Testis (tissue), 3 donors: ENCODE results near the gene HOXB3. TPM values are rescaled to one million over a fixed set of nuclear protein-coding genes. Genes with fewer than 3 reads are reported as not detected.

ENCODE experiments used
- DNase-seq: peaks from one replicate; pipeline ENCODE4 v3.0.0-alpha.2; 2019
- H3K27ac ChIP-seq, 2 donors: fragments of 200-600 bp; sonication (generic); one replicate each; pipeline ENCODE4 v1.5.1; 2019
- H3K27me3 ChIP-seq: fragments of 200-600 bp; sonication (generic); one replicate; pipeline ENCODE4 v1.5.1; 2019
- H3K36me3 ChIP-seq: fragments of 200-600 bp; sonication (generic); one replicate; pipeline ENCODE4 v1.5.1; 2017; ENCODE audit warnings: low read depth; ENCODE audit errors: missing control alignments
- H3K4me1 ChIP-seq: fragments of 200-600 bp; sonication (generic); one replicate; pipeline ENCODE4 v1.5.1; 2019
- H3K4me3 ChIP-seq, 2 donors: fragments of 200-600 bp; sonication (generic); one replicate each; pipeline ENCODE4 v1.5.1; 2017 to 2019
- H3K9me3 ChIP-seq: fragments of 200-600 bp; sonication (generic); one replicate; pipeline ENCODE4 v1.5.1; 2017
- CTCF ChIP-seq, 3 experiments: fragments of 450-650 bp in 2 of 3; fragments of 200-600 bp in 1 of 3; sonication (generic) in 1 of 3; IDR thresholded peaks; one replicate each; pipeline ENCODE4 v1.5.1; 2016 to 2019; ENCODE audit warnings: antibody characterized with exemption in 3 of 3, mild to moderate bottlenecking in 2 of 3, moderate library complexity in 1 of 3
- POLR2A ChIP-seq: fragments of 450-650 bp; IDR thresholded peaks from one replicate; pipeline ENCODE4 v1.6.1; 2017; ENCODE audit warnings: antibody characterized with exemption, mild to moderate bottlenecking, moderate library complexity
- WGBS, 2 donors: methylation state at CpG; one replicate each; pipeline ENCODE4 v1.1.5; 2018; 5-methylcytosine and 5-hydroxymethylcytosine counted together
- intact Hi-C: fragments of 100-400 bp; cut with DNase I; formaldehyde crosslinking; loops from one replicate; pipeline ENCODE4 v1.15.1; 2023; ENCODE audit warnings: low total_unique reads
- polyA plus RNA-seq: library from polyadenylated mRNA; stranded (reverse); fragments of 350-450 nt; fragmentation: Illumina TruSeq; extraction: RNeasy Lipid Tissue Mini Kit (QIAGEN cat#74804); gene quantifications from one replicate; pipeline ENCODE4 v1.2.3, GENCODE V29; 2014; ENCODE audit warnings: low read depth, low replicate concordance; ENCODE audit not compliant: insufficient read depth
- total RNA-seq, 2 donors: library from RNA; depleted of rRNA; stranded (reverse); fragments of >200 nt; gene quantifications; one replicate each; pipeline ENCODE4 v1.2.3, GENCODE V29; 2016

HOXB3 gene
- total and polyA plus RNA-seq, 3 donors from 2014 or later, result 9.2 to 11.4 (median 10.6) TPM

- no peak overlapping the region for H3K27ac ChIP-seq
- H3K9me3 ChIP-seq, result no peaks in the 10 kb centered on the region
- TF ChIP-seq POLR2A (no peak), CTCF (IDR thresholded peaks at IDR 0.05) (no peak)
- 32 to 50% methylated on average over 4 of the region's 4 CpGs for WGBS, 2 donors
- H3K36me3 ChIP-seq, result no peaks in the 10 kb centered on the region
- peaks cover 7% of the 10 kb centered on the region for H3K27me3 ChIP-seq
- no peak for DNase-seq
- intact Hi-C loops, result no loop called here
- no peak overlapping the region for H3K4me3 ChIP-seq
- peaks cover 4% of the 10 kb centered on the region for H3K4me1 ChIP-seq
Measured at GRCh38 chr17:48601207-48601538, 11.1 kb upstream of the HOXB3 start.

GRCh38 chr17:48600244-48601098 is 10.4 kb upstream of the HOXB3 start:
- Histone ChIP-seq H3K4me3 (no peak overlapping the region), H3K36me3 (no peaks in the 10 kb centered on the region), H3K27ac (no peak overlapping the region), H3K4me1 (peaks cover 4% of the 10 kb centered on the region), H3K9me3 (no peaks in the 10 kb centered on the region), H3K27me3 (peaks cover 7% of the 10 kb centered on the region)
- intact Hi-C loops, result no loop called here
- 50 to 52% methylated on average over 17 of the region's 17 CpGs for WGBS, 2 donors
- TF ChIP-seq POLR2A (no peak), CTCF (IDR thresholded peaks at IDR 0.05) (no peak)
- no peak for DNase-seq

GRCh38 chr17:48599354-48599753 is 9.3 kb upstream of the HOXB3 start:
- 48 to 51% methylated on average over 5 of the region's 5 CpGs for WGBS, 2 donors
- Histone ChIP-seq H3K27ac (no peak overlapping the region), H3K9me3 (no peaks in the 10 kb centered on the region), H3K27me3 (peaks cover 7% of the 10 kb centered on the region), H3K36me3 (no peaks in the 10 kb centered on the region), H3K4me1 (peaks cover 4% of the 10 kb centered on the region), H3K4me3 (no peak overlapping the region)
- DNase-seq, result no peak
- intact Hi-C loops, result loop anchor here (10.0 kb wide), 1 partner anchor 105 kb away; no protein-coding TSS in a partner anchor
- TF ChIP-seq POLR2A, result no peak

- peak overlapping the region in 1 of 2 donors; percentile 38 for H3K4me3 ChIP-seq
- intact Hi-C loops, result loop anchor here (10.0 kb wide), 1 partner anchor 104 kb away; no protein-coding TSS in a partner anchor
- DNase-seq, result no peak
- H3K4me1 ChIP-seq, result peaks cover 4% of the 10 kb centered on the region
- no peak for TF ChIP-seq POLR2A
- no peak for TF ChIP-seq CTCF (IDR thresholded peaks at IDR 0.05)
- H3K27ac ChIP-seq, result no peak overlapping the region
- no peaks in the 10 kb centered on the region for H3K9me3 ChIP-seq
- WGBS, 2 donors, result 18 to 21% methylated on average over 6 to 7 of the region's 7 CpGs
- H3K27me3 ChIP-seq, result peaks cover 7% of the 10 kb centered on the region
- no peaks in the 10 kb centered on the region for H3K36me3 ChIP-seq
Measured at GRCh38 chr17:48598736-48599135, 8.7 kb upstream of the HOXB3 start.

GRCh38 chr17:48597778-48598631 is 8.0 kb upstream of the HOXB3 start:
- WGBS, 2 donors, result 1% methylated on average over 27 to 68 of the region's 68 CpGs
- Histone ChIP-seq H3K27ac (no peak overlapping the region), H3K36me3 (no peaks in the 10 kb centered on the region), H3K4me3 (peak overlapping the region; percentile 37 to 38), H3K9me3 (no peaks in the 10 kb centered on the region), H3K4me1 (peaks cover 4% of the 10 kb centered on the region), H3K27me3 (peaks cover 5% of the 10 kb centered on the region)
- TF ChIP-seq CTCF (IDR thresholded peaks at IDR 0.05) (no peak), POLR2A (no peak)
- DNase-seq, result no peak
- intact Hi-C loops, result loop anchor here (10.0 kb wide), 1 partner anchor 103 kb away; no protein-coding TSS in a partner anchor
